Suprapubic skin (tissue), 4 donors: ENCODE data around the gene PIK3IP1.

Experiments
- CTCF ChIP-seq, 2 donors: fragments of 200-600 bp in 1 of 2; fragments of 450-650 bp in 1 of 2; sonication (generic) in 1 of 2; IDR thresholded peaks; one replicate each; pipeline ENCODE4 v1.5.1; 2016 to 2019; ENCODE audit warnings: antibody characterized with exemption in 2 of 2, mild to moderate bottlenecking in 1 of 2, moderate library complexity in 1 of 2
- EP300 ChIP-seq: sonication (generic); formaldehyde crosslinking; IDR thresholded peaks from one replicate; pipeline ENCODE4 v1.6.1; 2017; ENCODE audit warnings: antibody characterized with exemption
- POLR2A ChIP-seq, 2 donors: fragments of 450-650 bp; IDR thresholded peaks; one replicate each; pipeline ENCODE4 v1.6.1; 2017; ENCODE audit warnings: antibody characterized with exemption in 2 of 2, mild to moderate bottlenecking in 2 of 2, moderate library complexity in 2 of 2
- POLR2AphosphoS5 ChIP-seq, 3 donors: sonication (generic); formaldehyde crosslinking; IDR thresholded peaks; one replicate each; pipeline ENCODE4 v1.6.1; 2017; ENCODE audit warnings: antibody characterized with exemption in 3 of 3

- TF ChIP-seq POLR2A (IDR thresholded peaks at IDR 0.05) (no peak), CTCF (IDR thresholded peaks at IDR 0.05) (no peak), POLR2AphosphoS5 (IDR thresholded peaks at IDR 0.05) (no peak), EP300 (no peak)
Measured at GRCh38 chr22:31291481-31292235, 630 bp downstream of the PIK3IP1 start.
